Cardiac muscle cell (in vitro differentiated cells and primary cell): Measurements from ENCODE around the gene TNF. TPM values are rescaled to one million over a fixed set of nuclear protein-coding genes. Genes with fewer than 3 reads are reported as not detected.

Experiments
- DNase-seq, 2 donors: peaks; one replicate each; pipeline versions ENCODE4 v3.0.0 to v3.0.0-alpha.2; 2010 to 2017; ENCODE audit warnings: low read depth in 1 of 2, low spot score in 1 of 2
- H3K27ac ChIP-seq: fragments of 200-600 bp; sonication (generic); 2 replicates; pipeline ENCODE4 v1.5.1; 2016
- H3K27me3 ChIP-seq: fragments of 200-600 bp; sonication (generic); 2 replicates; pipeline ENCODE4 v1.6.0; 2016; ENCODE audit warnings: control low read depth
- H3K36me3 ChIP-seq: fragments of 200-600 bp; sonication (generic); 2 replicates; pipeline ENCODE4 v1.5.1; 2016; ENCODE audit warnings: control low read depth
- H3K4me1 ChIP-seq: fragments of 200-600 bp; sonication (generic); 2 replicates; pipeline ENCODE4 v1.8.1; 2017; ENCODE audit warnings: low read depth, mild to moderate bottlenecking, mixed run types
- H3K4me3 ChIP-seq: fragments of 200-600 bp; sonication (generic); 2 replicates; pipeline ENCODE4 v1.5.1; 2016; ENCODE audit warnings: mild to moderate bottlenecking
- H3K9me3 ChIP-seq: fragments of 200-600 bp; sonication (generic); 2 replicates; pipeline ENCODE4 v1.5.1; 2017; ENCODE audit warnings: low read depth, mild to moderate bottlenecking, control low read depth
- CTCF ChIP-seq: IDR thresholded peaks from 2 replicates; pipeline ENCODE4 v1.5.1; 2012; ENCODE audit warnings: low read depth, mild to moderate bottlenecking, low read length
- polyA plus RNA-seq: library from polyadenylated mRNA; unstranded; fragments of >200 nt; fragmentation: Nextera tagmentation; extraction: Ambion mirVana; gene quantifications from 2 replicates; pipeline ENCODE4 v1.2.1, GENCODE V29; 2016
- total RNA-seq: library from RNA; depleted of rRNA; stranded (reverse); fragments of >200 nt; gene quantifications from 2 replicates; pipeline ENCODE4 v1.2.3, GENCODE V29; 2016

TNF gene
- total and polyA plus RNA-seq, 2 experiments from 2014 or later: not detected

GRCh38 chr6:31592396-31592771 is 17.0 kb downstream of the TNF start:
- TF ChIP-seq CTCF: no peak
- no peaks in the 10 kb centered on the region for H3K9me3 ChIP-seq

GRCh38 chr6:31597006-31597405 is 21.6 kb downstream of the TNF start:
- peak; percentile 30 for TF ChIP-seq CTCF
- Histone ChIP-seq H3K4me1 (no peaks in the 10 kb centered on the region), H3K27ac (no peak overlapping the region), H3K36me3 (no peaks in the 10 kb centered on the region), H3K4me3 (no peak overlapping the region), H3K27me3 (no peaks in the 10 kb centered on the region), H3K9me3 (no peaks in the 10 kb centered on the region)
- DNase-seq: peak; percentile 26 to 49

More at GRCh38 chr6:31592396-31592771, 17.0 kb downstream of the TNF start:
- no peaks in the 10 kb centered on the region for H3K27me3 ChIP-seq
- no peak overlapping the region for H3K4me3 ChIP-seq
- H3K27ac ChIP-seq: no peak overlapping the region
- DNase-seq: no peak
- no peaks in the 10 kb centered on the region for H3K36me3 ChIP-seq
- no peaks in the 10 kb centered on the region for H3K4me1 ChIP-seq

- Histone ChIP-seq H3K9me3 (no peaks in the 10 kb centered on the region), H3K36me3 (no peaks in the 10 kb centered on the region), H3K4me1 (no peaks in the 10 kb centered on the region), H3K27me3 (no peaks in the 10 kb centered on the region), H3K4me3 (no peak overlapping the region), H3K27ac (no peak overlapping the region)
- no peak for DNase-seq
- no peak for TF ChIP-seq CTCF
Observed at GRCh38 chr6:31607317-31607716, 32.0 kb downstream of the TNF start.

GRCh38 chr6:31609519-31610406 is 34.4 kb downstream of the TNF start:
- peak in 1 of 2 donors; percentile 56 for DNase-seq
- peaks cover 1% of the 10 kb centered on the region for H3K4me1 ChIP-seq
- TF ChIP-seq CTCF: no peak
- no peak overlapping the region for H3K27ac ChIP-seq
- no peak overlapping the region for H3K4me3 ChIP-seq
- no peaks in the 10 kb centered on the region for H3K9me3 ChIP-seq
- H3K36me3 ChIP-seq: no peaks in the 10 kb centered on the region
- no peaks in the 10 kb centered on the region for H3K27me3 ChIP-seq

GRCh38 chr6:31610968-31611367 is 35.6 kb downstream of the TNF start:
- no peaks in the 10 kb centered on the region for H3K9me3 ChIP-seq
- DNase-seq: no peak
- no peaks in the 10 kb centered on the region for H3K27me3 ChIP-seq
- H3K36me3 ChIP-seq: no peaks in the 10 kb centered on the region
- H3K27ac ChIP-seq: no peak overlapping the region
- no peak overlapping the region for H3K4me3 ChIP-seq
- no peak for TF ChIP-seq CTCF
- H3K4me1 ChIP-seq: peaks cover 3% of the 10 kb centered on the region
